C4-2B (cell line): ENCODE measurements around the gene MUC5AC.

Experiments
- CTCF ChIP-seq: fragments of 450-650 bp; conservative IDR thresholded peaks from 2 replicates; pipeline ENCODE4 v1.5.1; 2017; ENCODE audit warnings: mild to moderate bottlenecking
- ZFX ChIP-seq: fragments of 450-650 bp; IDR thresholded peaks from 2 replicates; pipeline ENCODE4 v1.6.1; 2017

- no peak for TF ChIP-seq CTCF
- no peak for TF ChIP-seq ZFX
These were observed 3.7 kb upstream of the MUC5AC start for GRCh38 chr11:1153951-1154493.
